CD4-positive, alpha-beta T cell treated with Interleukin-4 for 4 hours (primary cell): ENCODE results near the gene ERC2.
"Not testable (repeated sequence)": the region's sequence is repeated elsewhere in the genome, so short reads cannot be mapped to it uniquely, and the experiment has no call there.

ENCODE experiments used
- DNase-seq: peaks from one replicate; pipeline ENCODE4 v3.0.0-alpha.2; 2020

Gene ERC2

GRCh38 chr3:55863028-55863427, 605.2 kb downstream of the ERC2 start:
- no peak for DNase-seq

- no peak for DNase-seq
Measured at GRCh38 chr3:55860049-55860721, 608.1 kb downstream of the ERC2 start.

- DNase-seq = no peak
Measured at GRCh38 chr3:55859305-55859704, 609.0 kb downstream of the ERC2 start.

- DNase-seq = no peak
Measured at GRCh38 chr3:55858727-55859126, 609.5 kb downstream of the ERC2 start.

GRCh38 chr3:55858302-55858701, 610.0 kb downstream of the ERC2 start:
- no peak for DNase-seq

GRCh38 chr3:55857633-55858032, 610.6 kb downstream of the ERC2 start:
- no peak for DNase-seq

GRCh38 chr3:55855311-55855710, 613.0 kb downstream of the ERC2 start:
- no peak for DNase-seq

- no peak for DNase-seq
Measured at GRCh38 chr3:55854494-55854893, 613.8 kb downstream of the ERC2 start.

- DNase-seq = no peak
Measured at GRCh38 chr3:55852326-55852725, 615.9 kb downstream of the ERC2 start.

GRCh38 chr3:55842204-55842603, 626.1 kb downstream of the ERC2 start:
- no peak for DNase-seq

GRCh38 chr3:55831876-55832275, 636.4 kb downstream of the ERC2 start:
- DNase-seq = not testable (repeated sequence)

- DNase-seq = no peak
Measured at GRCh38 chr3:55828712-55829111, 639.6 kb downstream of the ERC2 start.

GRCh38 chr3:55827786-55828185, 640.5 kb downstream of the ERC2 start:
- DNase-seq = no peak

GRCh38 chr3:55826731-55827496, 641.4 kb downstream of the ERC2 start:
- no peak for DNase-seq

GRCh38 chr3:55826097-55826496, 642.2 kb downstream of the ERC2 start:
- no peak for DNase-seq

- DNase-seq = no peak
Measured at GRCh38 chr3:55824406-55824805, 643.9 kb downstream of the ERC2 start.

GRCh38 chr3:55823829-55824228, 644.4 kb downstream of the ERC2 start:
- no peak for DNase-seq

- DNase-seq = no peak
Measured at GRCh38 chr3:55823001-55823400, 645.3 kb downstream of the ERC2 start.

- no peak for DNase-seq
Measured at GRCh38 chr3:55819005-55819404, 649.3 kb downstream of the ERC2 start.

GRCh38 chr3:55818485-55818884, 649.8 kb downstream of the ERC2 start:
- DNase-seq = no peak

GRCh38 chr3:55816794-55817576, 651.3 kb downstream of the ERC2 start:
- DNase-seq = no peak

- DNase-seq = no peak
Measured at GRCh38 chr3:55815262-55815661, 653.0 kb downstream of the ERC2 start.

GRCh38 chr3:55813268-55814097, 654.8 kb downstream of the ERC2 start:
- no peak for DNase-seq
